Gastroesophageal sphincter (tissue), 3 donors: ENCODE results near the gene IL10RA.

ENCODE experiments used
- EP300 ChIP-seq: sonication (generic); formaldehyde crosslinking; IDR thresholded peaks from one replicate; pipeline ENCODE4 v1.6.1; 2017; ENCODE audit warnings: antibody characterized with exemption, mild to moderate bottlenecking
- POLR2AphosphoS5 ChIP-seq: sonication (generic); formaldehyde crosslinking; IDR thresholded peaks from one replicate; pipeline ENCODE4 v1.6.1; 2017; ENCODE audit warnings: antibody characterized with exemption
- TF ChIP-seq, protein P1 (sequence below), 4 experiments: fragments of 200-600 bp in 2 of 4; fragments of 450-650 bp in 2 of 4; sonication (generic) in 1 of 4; IDR thresholded peaks; one replicate each; pipeline ENCODE4 v1.5.1; 2017 to 2019; ENCODE audit warnings: antibody characterized with exemption in 4 of 4, mild to moderate bottlenecking in 2 of 4, moderate library complexity in 2 of 4

DNA sequence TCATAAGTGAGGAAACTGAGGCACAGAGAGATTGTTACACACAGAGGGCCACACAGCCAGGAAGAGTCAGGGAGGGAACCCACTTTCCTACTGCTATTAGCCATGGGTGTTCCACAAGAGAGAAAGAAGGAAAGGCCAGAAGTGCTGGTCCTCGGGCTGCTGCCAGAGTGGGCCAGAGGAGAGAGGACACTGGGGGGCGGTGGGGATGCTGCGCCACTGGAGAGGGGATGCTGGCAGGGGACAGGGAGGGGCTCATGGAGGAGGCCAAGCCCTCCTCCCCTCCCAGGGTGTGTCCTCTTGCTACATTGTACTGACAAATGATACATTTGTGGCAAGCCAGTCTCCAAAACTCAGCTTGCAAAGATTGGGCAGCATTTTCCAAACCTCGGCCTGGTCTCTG lies 9.9 kb downstream of the IL10RA start:
- TF ChIP-seq, protein P1, sequence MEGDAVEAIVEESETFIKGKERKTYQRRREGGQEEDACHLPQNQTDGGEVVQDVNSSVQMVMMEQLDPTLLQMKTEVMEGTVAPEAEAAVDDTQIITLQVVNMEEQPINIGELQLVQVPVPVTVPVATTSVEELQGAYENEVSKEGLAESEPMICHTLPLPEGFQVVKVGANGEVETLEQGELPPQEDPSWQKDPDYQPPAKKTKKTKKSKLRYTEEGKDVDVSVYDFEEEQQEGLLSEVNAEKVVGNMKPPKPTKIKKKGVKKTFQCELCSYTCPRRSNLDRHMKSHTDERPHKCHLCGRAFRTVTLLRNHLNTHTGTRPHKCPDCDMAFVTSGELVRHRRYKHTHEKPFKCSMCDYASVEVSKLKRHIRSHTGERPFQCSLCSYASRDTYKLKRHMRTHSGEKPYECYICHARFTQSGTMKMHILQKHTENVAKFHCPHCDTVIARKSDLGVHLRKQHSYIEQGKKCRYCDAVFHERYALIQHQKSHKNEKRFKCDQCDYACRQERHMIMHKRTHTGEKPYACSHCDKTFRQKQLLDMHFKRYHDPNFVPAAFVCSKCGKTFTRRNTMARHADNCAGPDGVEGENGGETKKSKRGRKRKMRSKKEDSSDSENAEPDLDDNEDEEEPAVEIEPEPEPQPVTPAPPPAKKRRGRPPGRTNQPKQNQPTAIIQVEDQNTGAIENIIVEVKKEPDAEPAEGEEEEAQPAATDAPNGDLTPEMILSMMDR (IDR thresholded peaks at IDR 0.05) = no peak
- TF ChIP-seq EP300 = no peak
- TF ChIP-seq POLR2AphosphoS5 = no peak
